HepG2 (cell line): ENCODE data around the gene CGREF1. TPM values are rescaled to one million over a fixed set of nuclear protein-coding genes. Genes with fewer than 3 reads are reported as not detected.
A peak's percentile ranks its signal among the peaks of the same experiment; 100 is the strongest.

Experiments
- ATF3 ChIP-seq: sonication (generic); formaldehyde crosslinking; IDR thresholded peaks from 2 replicates; pipeline ENCODE4 v1.4.0; 2020; ENCODE audit warnings: missing genetic modification reagents
- GZF1 ChIP-seq: sonication (generic); formaldehyde crosslinking; IDR thresholded peaks from 2 replicates; pipeline ENCODE4 v1.5.1; 2020; ENCODE audit warnings: mild to moderate bottlenecking, missing genetic modification reagents
- HNF4A ChIP-seq: sonication (generic); formaldehyde crosslinking; IDR thresholded peaks from 2 replicates; pipeline ENCODE4 v1.4.0; 2020; ENCODE audit warnings: missing genetic modification reagents
- KAT7 ChIP-seq: IDR thresholded peaks from 2 replicates; pipeline ENCODE4 v1.6.1; 2018; ENCODE audit warnings: borderline replicate concordance, missing compliant biosample characterization
- LBX2 ChIP-seq: sonication (generic); formaldehyde crosslinking; IDR thresholded peaks from 2 replicates; pipeline ENCODE4 v1.5.0; 2020; ENCODE audit warnings: missing genetic modification reagents, mild to moderate bottlenecking, borderline replicate concordance
- MAFG ChIP-seq: sonication (generic); formaldehyde crosslinking; IDR thresholded peaks from 2 replicates; pipeline ENCODE4 v1.5.1; 2020; ENCODE audit warnings: mild to moderate bottlenecking, missing genetic modification reagents
- NR1H2 ChIP-seq: sonication (generic); formaldehyde crosslinking; IDR thresholded peaks from 2 replicates; pipeline ENCODE4 v1.8.1; 2022; ENCODE audit warnings: low read depth, missing genetic modification reagents, borderline replicate concordance
- NR2F2 ChIP-seq: IDR thresholded peaks from 2 replicates; pipeline ENCODE4 v1.6.1; 2012; ENCODE audit warnings: low read depth, inconsistent platforms, borderline replicate concordance
- RARA ChIP-seq: IDR thresholded peaks from 2 replicates; pipeline ENCODE4 v1.6.1; 2016; ENCODE audit warnings: missing genetic modification reagents, missing compliant biosample characterization
- SMYD3 ChIP-seq: sonication (generic); formaldehyde crosslinking; IDR thresholded peaks from 2 replicates; pipeline ENCODE4 v1.8.1; 2023; ENCODE audit warnings: mild to moderate bottlenecking, missing genetic modification reagents
- SRSF9 ChIP-seq: fragments of 200-400 bp; formaldehyde crosslinking; IDR thresholded peaks from 2 replicates; pipeline ENCODE4 v1.6.1; 2018; ENCODE audit warnings: borderline replicate concordance, mild to moderate bottlenecking, low read depth, low read length; ENCODE audit not compliant: insufficient read depth, poor library complexity, severe bottlenecking
- TMF1 ChIP-seq: sonication (generic); formaldehyde crosslinking; IDR thresholded peaks from 2 replicates; pipeline ENCODE4 v1.8.1; 2022; ENCODE audit warnings: low read depth, missing genetic modification reagents
- ZFP62 ChIP-seq: sonication (generic); formaldehyde crosslinking; IDR thresholded peaks from 2 replicates; pipeline ENCODE4 v1.4.0; 2020; ENCODE audit warnings: missing genetic modification reagents
- ZKSCAN5 ChIP-seq: sonication (generic); formaldehyde crosslinking; IDR thresholded peaks from 2 replicates; pipeline ENCODE4 v1.5.1; 2020; ENCODE audit warnings: mild to moderate bottlenecking, missing genetic modification reagents
- ZNF138 ChIP-seq: sonication (generic); formaldehyde crosslinking; IDR thresholded peaks from 2 replicates; pipeline ENCODE4 v1.5.0; 2020; ENCODE audit warnings: mild to moderate bottlenecking, low read depth, missing genetic modification reagents
- ZNF282 ChIP-seq: fragments of 450-650 bp; IDR thresholded peaks from 2 replicates; pipeline ENCODE4 v1.6.1; 2018; ENCODE audit not compliant: partially characterized antibody
- ZNF441 ChIP-seq: sonication (generic); formaldehyde crosslinking; IDR thresholded peaks from 2 replicates; pipeline ENCODE4 v1.7.0; 2021; ENCODE audit warnings: missing genetic modification reagents, borderline replicate concordance
- ZNF460 ChIP-seq: sonication (generic); formaldehyde crosslinking; IDR thresholded peaks from 2 replicates; pipeline ENCODE4 v1.5.1; 2020; ENCODE audit warnings: missing genetic modification reagents, mild to moderate bottlenecking, borderline replicate concordance
- ZNF501 ChIP-seq: sonication (generic); formaldehyde crosslinking; IDR thresholded peaks from 2 replicates; pipeline ENCODE4 v1.5.1; 2020; ENCODE audit warnings: mild to moderate bottlenecking, moderate library complexity, missing genetic modification reagents
- ZNF513 ChIP-seq: sonication (generic); formaldehyde crosslinking; conservative IDR thresholded peaks from 2 replicates; pipeline ENCODE4 v1.5.0; 2020; ENCODE audit warnings: missing genetic modification reagents
- ZNF710 ChIP-seq: sonication (generic); formaldehyde crosslinking; IDR thresholded peaks from 2 replicates; pipeline ENCODE4 v1.5.0; 2020; ENCODE audit warnings: mild to moderate bottlenecking, missing genetic modification reagents, borderline replicate concordance
- polyA plus RNA-seq, 8 experiments: library from polyadenylated mRNA; depleted of rRNA in 3 of 8; stranded (reverse) in 7 of 8; unstranded in 1 of 8; fragments of >200 nt; fragmentation: Illumina TruSeq in 4 of 8; extraction: Trizol in 4 of 8; gene quantifications; 2 replicates each; pipeline versions ENCODE4 v1.2.1 to v1.2.3, GENCODE V29; 2011 to 2016; ENCODE audit warnings: low read depth in 4 of 8, missing spikeins in 1 of 8, mixed read lengths in 1 of 8; ENCODE audit not compliant: insufficient read depth in 1 of 8
- total RNA-seq, 5 experiments: library from RNA; depleted of rRNA; stranded (reverse); fragments of >200 nt; fragmentation: Illumina TruSeq; extraction: Trizol; gene quantifications; 2 replicates each; pipeline ENCODE4 v1.2.3, GENCODE V29; 2016; ENCODE audit warnings: low read depth in 1 of 5

Gene CGREF1
- total and polyA plus RNA-seq, 2 of the 13 experiments (the other 11 are each of a cell fraction or from before 2014, with no cell fraction given) = 13.9 to 23.4 TPM

- TF ChIP-seq ZNF513 (0 out of 2 replicates have a peak, but pooled peaks have one; percentile 74), ZNF710 (CRISPR knock-in tag) (0 out of 2 replicates have a peak, but pooled peaks have one; percentile 26), KAT7 (peak; percentile 86), SMYD3 (CRISPR knock-in tag) (peak; percentile 97), ZNF501 (CRISPR knock-in tag) (peak; percentile 96), ATF3 (CRISPR knock-in tag) (no peak; the same call in 1 of the 2 replicates), ZNF138 (CRISPR knock-in tag) (peak; percentile 97), ZFP62 (CRISPR knock-in tag) (peak; percentile 8; the same call in 1 of the 2 replicates), SRSF9 (no peak), GZF1 (peak; percentile 75; the same call in 1 of the 2 replicates), ZNF460 (CRISPR knock-in tag) (peak; percentile 26; the same call in 1 of the 2 replicates), ZKSCAN5 (CRISPR knock-in tag) (peak; percentile 11; the same call in 1 of the 2 replicates), NR1H2 (CRISPR knock-in tag) (no peak), NR2F2 (peak; percentile 47; the same call in 1 of the 2 replicates), TMF1 (CRISPR knock-in tag) (peak; percentile 98), HNF4A (CRISPR knock-in tag) (no peak; the same call in 1 of the 2 replicates), RARA (peak; percentile 7; the same call in 1 of the 2 replicates), LBX2 (CRISPR knock-in tag) (peak; percentile 41; the same call in 1 of the 2 replicates), ZNF441 (peak; percentile 92; the same call in 1 of the 2 replicates), MAFG (no peak), ZNF282 (no peak)
These were observed 67.7 kb downstream of the CGREF1 start, which contains the start of gene AGBL5 (continued) for GRCh38 chr2:27050996-27051901.
